ENCODE data around the gene LEPROT. TPM values are rescaled to one million over a fixed set of nuclear protein-coding genes. Genes with fewer than 3 reads are reported as not detected.

LEPROT gene
- total RNA-seq, 1 donor from 2014 or later: 107 TPM

DNA sequence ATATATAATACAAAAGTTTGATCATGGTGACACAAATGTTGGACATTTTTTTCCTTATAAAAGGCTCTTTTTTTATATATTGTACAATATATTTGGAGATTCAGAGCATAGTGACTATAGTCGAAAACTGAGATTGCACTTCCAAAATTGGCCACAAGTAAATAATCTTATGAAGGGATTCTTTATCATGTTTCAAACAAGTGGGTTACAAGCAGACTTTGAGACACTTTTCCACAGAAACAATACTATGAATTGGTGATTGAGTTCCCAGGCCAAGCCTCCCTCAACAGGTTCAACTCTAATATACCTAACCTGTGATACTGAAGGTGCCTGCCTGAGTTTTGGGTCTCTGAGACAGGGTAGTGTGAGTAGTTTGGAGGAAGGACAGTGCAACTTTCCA lies 13.8 kb downstream of the LEPROT start:
- TF ChIP-seq, protein P1, sequence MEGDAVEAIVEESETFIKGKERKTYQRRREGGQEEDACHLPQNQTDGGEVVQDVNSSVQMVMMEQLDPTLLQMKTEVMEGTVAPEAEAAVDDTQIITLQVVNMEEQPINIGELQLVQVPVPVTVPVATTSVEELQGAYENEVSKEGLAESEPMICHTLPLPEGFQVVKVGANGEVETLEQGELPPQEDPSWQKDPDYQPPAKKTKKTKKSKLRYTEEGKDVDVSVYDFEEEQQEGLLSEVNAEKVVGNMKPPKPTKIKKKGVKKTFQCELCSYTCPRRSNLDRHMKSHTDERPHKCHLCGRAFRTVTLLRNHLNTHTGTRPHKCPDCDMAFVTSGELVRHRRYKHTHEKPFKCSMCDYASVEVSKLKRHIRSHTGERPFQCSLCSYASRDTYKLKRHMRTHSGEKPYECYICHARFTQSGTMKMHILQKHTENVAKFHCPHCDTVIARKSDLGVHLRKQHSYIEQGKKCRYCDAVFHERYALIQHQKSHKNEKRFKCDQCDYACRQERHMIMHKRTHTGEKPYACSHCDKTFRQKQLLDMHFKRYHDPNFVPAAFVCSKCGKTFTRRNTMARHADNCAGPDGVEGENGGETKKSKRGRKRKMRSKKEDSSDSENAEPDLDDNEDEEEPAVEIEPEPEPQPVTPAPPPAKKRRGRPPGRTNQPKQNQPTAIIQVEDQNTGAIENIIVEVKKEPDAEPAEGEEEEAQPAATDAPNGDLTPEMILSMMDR (IDR thresholded peaks at IDR 0.05): peak; percentile 18
- intact Hi-C loops (cut with DNase I): no loop called here
- Histone ChIP-seq H3K4me1 (peaks cover 7% of the 10 kb centered on the region), H3K9me3 (no peaks in the 10 kb centered on the region), H3K27me3 (no peaks in the 10 kb centered on the region), H3K27ac (no peak overlapping the region), H3K4me3 (no peak overlapping the region), H3K36me3 (peaks cover 43% of the 10 kb centered on the region)
- ATAC-seq (no peak), DNase-seq (no peak)

DNA sequence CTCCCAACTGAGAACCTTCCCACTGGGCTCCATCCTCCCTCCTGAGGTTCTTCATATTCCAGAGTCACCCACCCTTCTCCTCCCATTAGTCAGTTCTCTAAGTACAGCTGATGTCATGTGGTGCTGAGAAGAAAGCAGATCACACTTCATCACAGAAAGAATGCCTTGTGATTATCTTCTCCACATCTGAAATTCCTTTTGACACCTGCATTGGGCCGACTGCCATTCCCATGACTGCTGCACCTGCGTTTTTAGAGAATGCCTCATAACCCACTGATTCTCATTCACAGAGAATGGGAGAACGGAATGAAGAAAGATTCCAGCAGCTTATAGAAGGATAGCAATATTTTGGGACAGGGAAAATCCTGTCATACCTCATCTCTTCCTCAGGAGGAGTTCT lies 14.3 kb downstream of the LEPROT start:
- H3K9me3 ChIP-seq: no peaks in the 10 kb centered on the region
- H3K36me3 ChIP-seq: peaks cover 43% of the 10 kb centered on the region
- ATAC-seq (no peak), DNase-seq (no peak)
- no peak overlapping the region for H3K27ac ChIP-seq
- intact Hi-C loops (cut with DNase I): no loop called here
- H3K27me3 ChIP-seq: no peaks in the 10 kb centered on the region
- H3K4me1 ChIP-seq: peaks cover 4% of the 10 kb centered on the region
- TF ChIP-seq, protein P1 (IDR thresholded peaks at IDR 0.05): no peak
- no peak overlapping the region for H3K4me3 ChIP-seq

DNA sequence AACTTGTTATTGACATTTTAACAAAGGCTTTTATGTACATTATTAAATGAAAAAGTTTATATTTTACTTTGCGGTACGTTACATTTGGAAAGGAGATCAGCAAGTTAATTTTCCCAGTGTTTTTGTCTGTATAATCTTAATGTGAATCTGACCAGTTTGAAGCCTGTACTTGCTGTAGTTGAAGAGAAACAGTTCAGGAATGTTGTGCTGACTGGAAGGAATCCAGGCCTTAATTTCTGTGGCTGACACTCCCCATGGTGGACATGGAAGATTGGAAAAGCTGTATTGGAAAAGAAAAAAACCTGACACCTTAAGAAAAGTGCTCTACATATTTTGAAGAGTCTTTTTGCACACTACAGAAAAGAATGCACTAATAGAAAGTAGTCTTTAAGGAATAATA lies 15.5 kb downstream of the LEPROT start:
- ATAC-seq: peak; percentile 34
- Histone ChIP-seq H3K27ac (no peak overlapping the region), H3K36me3 (peaks cover 31% of the 10 kb centered on the region), H3K27me3 (no peaks in the 10 kb centered on the region), H3K4me3 (no peak overlapping the region), H3K4me1 (peaks cover 4% of the 10 kb centered on the region), H3K9me3 (no peaks in the 10 kb centered on the region)
- intact Hi-C loops (cut with DNase I): no loop called here
- no peak for DNase-seq
- TF ChIP-seq, protein P1 (IDR thresholded peaks at IDR 0.05): no peak

DNA sequence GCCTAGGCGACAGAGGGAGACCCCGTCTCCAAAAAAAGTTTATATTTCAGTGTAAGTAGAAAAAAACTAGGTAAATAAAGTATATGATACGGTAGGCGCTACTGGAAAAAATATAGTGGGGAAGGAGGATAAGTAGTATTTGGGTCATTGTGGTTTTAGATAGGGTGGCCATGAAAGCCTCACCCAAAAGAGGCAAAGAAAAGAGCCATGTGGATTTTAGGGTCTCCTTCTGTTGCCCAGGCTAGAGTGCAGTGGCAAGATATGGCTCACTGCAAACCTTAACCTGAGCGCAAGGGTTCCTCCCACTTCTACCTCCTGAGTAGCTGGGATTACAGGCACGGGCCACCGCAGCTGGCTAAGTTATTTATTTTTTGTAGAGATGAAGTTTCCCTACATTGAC lies 17.1 kb downstream of the LEPROT start:
- H3K4me1 ChIP-seq: no peaks in the 10 kb centered on the region
- H3K36me3 ChIP-seq: peaks cover 20% of the 10 kb centered on the region
- ATAC-seq (no peak), DNase-seq (no peak)
- intact Hi-C loops (cut with DNase I): no loop called here
- no peak overlapping the region for H3K27ac ChIP-seq
- H3K27me3 ChIP-seq: no peaks in the 10 kb centered on the region
- TF ChIP-seq, protein P1 (IDR thresholded peaks at IDR 0.05): no peak
- H3K4me3 ChIP-seq: no peak overlapping the region
- H3K9me3 ChIP-seq: no peaks in the 10 kb centered on the region

DNA sequence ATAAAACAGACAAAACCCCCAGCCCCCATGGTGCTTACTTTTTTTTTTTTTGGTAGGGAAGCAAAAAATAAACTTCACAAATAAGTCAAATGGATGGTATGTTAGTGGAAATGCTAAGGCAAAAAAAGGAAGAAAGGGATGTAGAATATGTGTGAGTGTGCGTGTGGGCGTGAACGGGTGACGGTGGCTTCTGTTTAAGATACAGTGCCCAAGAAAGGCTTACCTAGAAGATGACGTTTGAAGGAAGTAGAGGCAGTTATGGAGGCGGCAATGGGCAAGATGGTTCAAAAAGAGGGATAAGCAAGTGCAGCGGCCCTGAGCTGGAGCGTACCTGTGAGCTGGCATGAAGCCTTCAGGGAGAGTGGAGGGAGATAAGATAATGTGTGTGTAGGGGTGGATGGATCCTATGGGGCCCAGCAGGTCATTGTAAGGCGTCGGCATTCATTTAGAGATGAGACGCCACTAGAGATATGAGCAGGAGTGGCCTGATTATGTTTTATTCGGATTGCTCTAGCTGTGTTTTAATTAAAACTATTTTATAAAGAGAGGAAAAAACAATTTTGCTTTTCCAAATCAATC lies 19.9 kb downstream of the LEPROT start:
- intact Hi-C loops (cut with DNase I): no loop called here
- no peaks in the 10 kb centered on the region for H3K9me3 ChIP-seq
- H3K4me3 ChIP-seq: no peak overlapping the region
- no peaks in the 10 kb centered on the region for H3K4me1 ChIP-seq
- TF ChIP-seq, protein P1 (IDR thresholded peaks at IDR 0.05): no peak
- no peak for ATAC-seq
- H3K36me3 ChIP-seq: no peaks in the 10 kb centered on the region
- DNase-seq: no peak
- no peak overlapping the region for H3K27ac ChIP-seq
- H3K27me3 ChIP-seq: no peaks in the 10 kb centered on the region

DNA sequence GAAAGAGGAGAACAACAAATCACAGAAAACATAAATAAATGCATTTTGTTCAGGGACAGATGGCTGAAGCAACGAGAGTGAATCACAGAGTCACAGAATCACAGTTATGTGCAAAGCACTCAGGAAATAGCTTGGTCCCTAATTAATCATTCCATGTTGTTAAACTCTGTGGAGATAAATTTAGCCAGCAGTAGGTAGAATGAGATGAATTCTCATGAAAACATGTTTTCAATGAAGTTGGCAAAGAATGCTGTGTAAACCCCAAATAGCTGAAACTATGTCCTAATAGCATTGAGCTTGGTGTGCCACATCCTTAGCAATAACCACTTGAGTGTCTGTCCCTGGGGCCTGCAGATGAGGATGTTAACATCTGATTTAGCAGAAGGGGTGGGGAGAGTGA lies 20.4 kb downstream of the LEPROT start:
- Histone ChIP-seq H3K27me3 (no peaks in the 10 kb centered on the region), H3K4me1 (no peaks in the 10 kb centered on the region), H3K27ac (no peak overlapping the region), H3K36me3 (no peaks in the 10 kb centered on the region), H3K9me3 (no peaks in the 10 kb centered on the region), H3K4me3 (no peak overlapping the region)
- DNase-seq (no peak), ATAC-seq (no peak)
- TF ChIP-seq, protein P1 (IDR thresholded peaks at IDR 0.05): no peak
- intact Hi-C loops (cut with DNase I): no loop called here

Measured in upper lobe of right lung (tissue), 1 donor.